Naive thymus-derived CD8-positive, alpha-beta T cell (primary cell): ENCODE data around the gene KLHL42. TPM values are rescaled to one million over a fixed set of nuclear protein-coding genes. Genes with fewer than 3 reads are reported as not detected.
"Not testable (repeated sequence)": the region's sequence is repeated elsewhere in the genome, so short reads cannot be mapped to it uniquely, and the experiment has no call there.

Source experiments
- ATAC-seq, 2 donors: fragments of 150-1000 bp; cut with Tn5 transposase in 1 of 2; sonication (Bioruptor Pico), chemical (Tn5 transposase) in 1 of 2; 1 replicate in 1 of 2; 2 replicates in 1 of 2; pipeline ENCODE4 v1.10.0; 2021; ENCODE audit warnings: mild to moderate bottlenecking in 2 of 2, moderate library complexity in 2 of 2
- POLR2A ChIA-PET: fragments of 350-600 bp; sonication (Branson Sonifier 250); formaldehyde crosslinking; loops from one replicate; lab custom pipeline; 2021; ENCODE audit warnings: antibody characterized with exemption; lab: Charles Lee
- DNase-seq, 10 donors: peaks; one replicate each; pipeline versions ENCODE4 v3.0.0 to v3.0.0-alpha.2; 2020 to 2022
- H3K27ac Mint-ChIP-seq, 10 donors: one replicate each; pipeline ENCODE4 v1.8.0; 2020 to 2022; ENCODE audit warnings: mild to moderate bottlenecking in 10 of 10, mixed read lengths in 10 of 10, moderate library complexity in 4 of 10, inconsistent platforms in 1 of 10
- H3K27me3 Mint-ChIP-seq, 5 donors: one replicate each; pipeline ENCODE4 v1.8.0; 2021 to 2022; ENCODE audit warnings: mixed read lengths in 5 of 5
- H3K36me3 Mint-ChIP-seq, 3 donors: one replicate each; pipeline ENCODE4 v1.8.0; 2020 to 2022; ENCODE audit warnings: mixed read lengths in 3 of 3, mild to moderate bottlenecking in 2 of 3, inconsistent platforms in 1 of 3
- H3K4me1 Mint-ChIP-seq, 4 donors: one replicate each; pipeline ENCODE4 v1.8.0; 2021 to 2022; ENCODE audit warnings: mixed read lengths in 4 of 4
- H3K4me3 Mint-ChIP-seq, 10 donors: one replicate each; pipeline ENCODE4 v1.8.0; 2020 to 2022; ENCODE audit warnings: mild to moderate bottlenecking in 10 of 10, mixed read lengths in 10 of 10, moderate library complexity in 6 of 10, inconsistent platforms in 1 of 10
- H3K9me3 Mint-ChIP-seq, 9 donors: one replicate each; pipeline ENCODE4 v1.8.0; 2020 to 2022; ENCODE audit warnings: mixed read lengths in 9 of 9, mild to moderate bottlenecking in 3 of 9, inconsistent platforms in 1 of 9, moderate library complexity in 1 of 9
- polyA plus RNA-seq, 3 donors: library from polyadenylated mRNA; unstranded; fragments of 300-500 nt; fragmentation: Illumina TruSeq; gene quantifications; one replicate each; pipeline ENCODE4 v1.2.3, GENCODE V29; 2021
- total RNA-seq, 8 experiments: library from RNA in 2 of 8; stranded (reverse) in 2 of 8; gene quantifications; one replicate each; pipeline ENCODE4 v1.2.3 and lab custom pipeline; 2021 to 2026

Gene KLHL42
- total RNA-seq (10 to 100 TPM; 20.9 to 25.7 TPM), polyA plus RNA-seq (10 to 100 TPM in 2 of 3 donors, 1 to 10 TPM in 1; 8.5 to 11.3 (median 11.0) TPM), total RNA-seq (lab: John Stamatoyannopoulos, UW) (22.1 to 60.1 (median 45.5) reads per million in 6 experiments)

- peak within 1 kb of the TSS; percentile 75 to 94 (median 89) for H3K27ac Mint-ChIP-seq
- peak within 1 kb of the TSS; percentile 78 to 96 (median 90) for H3K4me3 Mint-ChIP-seq
- peak; percentile 38 to 84 (median 62) for DNase-seq
- peaks cover 0 to under 1% (median 0%) of the 10 kb centered on the region in 5 donors for H3K27me3 Mint-ChIP-seq
- peak; percentile 82 to 90 for ATAC-seq
- peaks cover 0 to 16% (median 0%) of the 10 kb centered on the region in 3 donors for H3K36me3 Mint-ChIP-seq
- POLR2A ChIA-PET = interaction anchor here (0.6 to 2.3 kb wide), 13 partner anchors 9 to 536 kb away, joined by 3 to 14 read pairs (median 7); partner anchors contain the start of genes CCDC91, MRPS35, PPFIBP1 and STK38L
- H3K4me1 Mint-ChIP-seq = peaks cover 14 to 46% (median 35%) of the 10 kb centered on the region in 4 donors
- no peaks in the 10 kb centered on the region for H3K9me3 Mint-ChIP-seq
Measured at GRCh38 chr12:27779920-27780611, at the start of gene KLHL42, which contains the start of gene MANSC4. Gene KLHL42, plus strand, starts transcription at chr12:27780233. Its CDS starts 98 bp downstream, at chr12:27780331. Gene MANSC4, minus strand, starts transcription at chr12:27780236. Its CDS starts 8,960 bp downstream, at chr12:27771276.

- peaks cover 8 to 80% (median 17%) of the 10 kb centered on the region in 3 donors for H3K36me3 Mint-ChIP-seq
- ATAC-seq (no peak), DNase-seq (no peak)
- H3K4me3 Mint-ChIP-seq = no peak overlapping the region
- no peaks in the 10 kb centered on the region for H3K27me3 Mint-ChIP-seq
- peak overlapping the region in 2 of 10 donors; percentile 19 to 46 for H3K27ac Mint-ChIP-seq
- H3K9me3 Mint-ChIP-seq = no peaks in the 10 kb centered on the region
- POLR2A ChIA-PET = no interaction called here
- H3K4me1 Mint-ChIP-seq = peaks cover 0 to 8% (median 0%) of the 10 kb centered on the region in 4 donors
Measured at GRCh38 chr12:27732281-27732680, 47.8 kb upstream of the KLHL42 start.

- ATAC-seq = peak; percentile 47 to 66
- Mint-ChIP-seq H3K9me3 (no peaks in the 10 kb centered on the region), H3K4me3 (no peak overlapping the region), H3K27ac (no peak overlapping the region), H3K27me3 (no peaks in the 10 kb centered on the region), H3K4me1 (peaks cover 0 to 8% (median 0%) of the 10 kb centered on the region in 4 donors), H3K36me3 (peaks cover 12 to 84% (median 22%) of the 10 kb centered on the region in 3 donors)
- peak in 5 of 10 donors; percentile 19 to 35 (median 22) for DNase-seq
- POLR2A ChIA-PET = no interaction called here
Measured at GRCh38 chr12:27733052-27733656, 46.9 kb upstream of the KLHL42 start.

- POLR2A ChIA-PET = interaction anchor here (0.6 kb wide), 1 partner anchor 21 kb away, joined by 3 read pairs; no protein-coding TSS in a partner anchor
- Mint-ChIP-seq H3K27me3 (no peaks in the 10 kb centered on the region), H3K4me3 (no peak overlapping the region), H3K4me1 (peaks cover 0 to 6% (median 0%) of the 10 kb centered on the region in 4 donors), H3K36me3 (peaks cover 12 to 82% (median 22%) of the 10 kb centered on the region in 3 donors), H3K9me3 (no peaks in the 10 kb centered on the region), H3K27ac (no peak overlapping the region)
- DNase-seq (no peak), ATAC-seq (no peak)
Measured at GRCh38 chr12:27733791-27734190, 46.2 kb upstream of the KLHL42 start.

- not testable (repeated sequence) for H3K4me3 Mint-ChIP-seq, H3K27ac Mint-ChIP-seq, H3K4me1 Mint-ChIP-seq, H3K9me3 Mint-ChIP-seq, DNase-seq, H3K27me3 Mint-ChIP-seq, ATAC-seq
- POLR2A ChIA-PET = interaction anchor here (0.6 kb wide), 1 partner anchor 20 kb away, joined by 3 read pairs; no protein-coding TSS in a partner anchor
- peaks cover 12 to 82% (median 22%) of the 10 kb centered on the region in 3 donors for H3K36me3 Mint-ChIP-seq
Measured at GRCh38 chr12:27734321-27734720, 45.7 kb upstream of the KLHL42 start.

GRCh38 chr12:27743601-27744000 lies 36.4 kb upstream of the KLHL42 start:
- ATAC-seq (no peak), DNase-seq (no peak)
- Mint-ChIP-seq H3K36me3 (peaks cover 0 to 78% (median 26%) of the 10 kb centered on the region in 3 donors), H3K27me3 (no peaks in the 10 kb centered on the region), H3K9me3 (no peaks in the 10 kb centered on the region), H3K4me1 (peaks cover 0 to 6% (median 1%) of the 10 kb centered on the region in 4 donors), H3K4me3 (no peak overlapping the region), H3K27ac (no peak overlapping the region)
- POLR2A ChIA-PET = no interaction called here

GRCh38 chr12:27745734-27746133 lies 34.3 kb upstream of the KLHL42 start:
- H3K27me3 Mint-ChIP-seq, H3K4me3 Mint-ChIP-seq, POLR2A ChIA-PET, ATAC-seq, H3K27ac Mint-ChIP-seq, DNase-seq, H3K4me1 Mint-ChIP-seq, H3K9me3 Mint-ChIP-seq: not testable (repeated sequence)
- peaks cover 0 to 69% (median 26%) of the 10 kb centered on the region in 3 donors for H3K36me3 Mint-ChIP-seq

GRCh38 chr12:27747111-27747820 lies 32.8 kb upstream of the KLHL42 start:
- DNase-seq = no peak
- POLR2A ChIA-PET = no interaction called here
- Mint-ChIP-seq H3K36me3 (peaks cover 0 to 71% (median 25%) of the 10 kb centered on the region in 3 donors), H3K4me1 (peaks cover 0 to 6% (median 1%) of the 10 kb centered on the region in 4 donors), H3K27ac (peak overlapping the region in 1 of 10 donors; percentile 9), H3K9me3 (no peaks in the 10 kb centered on the region), H3K4me3 (no peak overlapping the region), H3K27me3 (no peaks in the 10 kb centered on the region)
- no peak for ATAC-seq

GRCh38 chr12:27751386-27752047 lies 28.5 kb upstream of the KLHL42 start:
- ATAC-seq (no peak), DNase-seq (no peak)
- POLR2A ChIA-PET = no interaction called here
- Mint-ChIP-seq H3K27me3 (no peaks in the 10 kb centered on the region), H3K36me3 (peaks cover 0 to 70% (median 5%) of the 10 kb centered on the region in 3 donors), H3K27ac (peak overlapping the region in 1 of 10 donors; percentile 40), H3K4me1 (peaks cover 0 to 2% (median under 1%) of the 10 kb centered on the region in 4 donors), H3K4me3 (no peak overlapping the region), H3K9me3 (no peaks in the 10 kb centered on the region)

- ATAC-seq (no peak), DNase-seq (no peak)
- Mint-ChIP-seq H3K36me3 (peaks cover 0 to 54% (median 12%) of the 10 kb centered on the region in 3 donors), H3K27ac (peak overlapping the region in 3 of 10 donors; percentile 33 to 79 (median 62)), H3K9me3 (no peaks in the 10 kb centered on the region), H3K27me3 (no peaks in the 10 kb centered on the region), H3K4me1 (no peaks in the 10 kb centered on the region), H3K4me3 (no peak overlapping the region)
- POLR2A ChIA-PET = interaction anchor here (0.5 kb wide), 1 partner anchor 20 kb away, joined by 3 read pairs; no protein-coding TSS in a partner anchor
Measured at GRCh38 chr12:27754795-27755194, 25.2 kb upstream of the KLHL42 start.

- Mint-ChIP-seq H3K36me3 (peaks cover 0 to 47% (median 12%) of the 10 kb centered on the region in 3 donors), H3K4me3 (no peak overlapping the region), H3K27ac (peak overlapping the region in 2 of 10 donors; percentile 30 to 53), H3K27me3 (no peaks in the 10 kb centered on the region), H3K9me3 (no peaks in the 10 kb centered on the region), H3K4me1 (no peaks in the 10 kb centered on the region)
- ATAC-seq = no peak
- POLR2A ChIA-PET = no interaction called here
- no peak for DNase-seq
Measured at GRCh38 chr12:27756670-27757195, 23.3 kb upstream of the KLHL42 start.
